HepG2 (cell line): ENCODE results near the gene GFOD1. TPM values are rescaled to one million over a fixed set of nuclear protein-coding genes. Genes with fewer than 3 reads are reported as not detected.

ENCODE experiments used
- GABPA ChIP-seq, 2 experiments: IDR thresholded peaks; 2 replicates each; pipeline ENCODE4 v1.6.1; 2011 to 2016; ENCODE audit warnings: low read depth in 2 of 2, low read length in 1 of 2, missing biosample characterization in 1 of 2, missing genetic modification characterization in 1 of 2
- KDM4B ChIP-seq: sonication (generic); formaldehyde crosslinking; IDR thresholded peaks from 2 replicates; pipeline ENCODE4 v1.4.0; 2020; ENCODE audit warnings: missing genetic modification reagents
- PRDM10 ChIP-seq: sonication (generic); formaldehyde crosslinking; IDR thresholded peaks from 2 replicates; pipeline ENCODE4 v1.4.0; 2020; ENCODE audit warnings: low read depth, missing genetic modification reagents
- polyA plus RNA-seq, 8 experiments: library from polyadenylated mRNA; depleted of rRNA in 3 of 8; stranded (reverse) in 7 of 8; unstranded in 1 of 8; fragments of >200 nt; fragmentation: Illumina TruSeq in 4 of 8; extraction: Trizol in 4 of 8; gene quantifications; 2 replicates each; pipeline versions ENCODE4 v1.2.1 to v1.2.3, GENCODE V29; 2011 to 2016; ENCODE audit warnings: low read depth in 4 of 8, missing spikeins in 1 of 8, mixed read lengths in 1 of 8; ENCODE audit not compliant: insufficient read depth in 1 of 8
- total RNA-seq, 5 experiments: library from RNA; depleted of rRNA; stranded (reverse); fragments of >200 nt; fragmentation: Illumina TruSeq; extraction: Trizol; gene quantifications; 2 replicates each; pipeline ENCODE4 v1.2.3, GENCODE V29; 2016; ENCODE audit warnings: low read depth in 1 of 5
- TF ChIP-seq, protein P1 (sequence below), 2 experiments: sonication (generic) in 1 of 2; formaldehyde crosslinking in 1 of 2; IDR thresholded peaks; 2 replicates each; pipeline versions ENCODE4 v1.5.1 to v1.6.1; 2011 to 2020; ENCODE audit warnings: borderline replicate concordance in 1 of 2, low read depth in 1 of 2, low read length in 1 of 2, mild to moderate bottlenecking in 1 of 2, missing genetic modification reagents in 1 of 2, moderate library complexity in 1 of 2
- TF ChIP-seq, protein P2 (sequence below): sonication (generic); IDR thresholded peaks from 2 replicates; pipeline ENCODE4 v1.6.1; 2016; ENCODE audit warnings: low read depth, borderline replicate concordance

GFOD1 gene
- total and polyA plus RNA-seq, 2 of the 13 experiments (the other 11 are each of a cell fraction or from before 2014, with no cell fraction given): 1.9 to 6.4 TPM

- TF ChIP-seq PRDM10 (CRISPR knock-in tag): no peak
- no peak for TF ChIP-seq KDM4B
- TF ChIP-seq, protein P1, sequence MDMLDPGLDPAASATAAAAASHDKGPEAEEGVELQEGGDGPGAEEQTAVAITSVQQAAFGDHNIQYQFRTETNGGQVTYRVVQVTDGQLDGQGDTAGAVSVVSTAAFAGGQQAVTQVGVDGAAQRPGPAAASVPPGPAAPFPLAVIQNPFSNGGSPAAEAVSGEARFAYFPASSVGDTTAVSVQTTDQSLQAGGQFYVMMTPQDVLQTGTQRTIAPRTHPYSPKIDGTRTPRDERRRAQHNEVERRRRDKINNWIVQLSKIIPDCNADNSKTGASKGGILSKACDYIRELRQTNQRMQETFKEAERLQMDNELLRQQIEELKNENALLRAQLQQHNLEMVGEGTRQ (IDR thresholded peaks at IDR 0.05; ENCODE audit: low read depth, low read length): no peak
- TF ChIP-seq, protein P1 (CRISPR knock-in tag; IDR thresholded peaks at IDR 0.05; ENCODE audit: borderline replicate concordance): no peak
- TF ChIP-seq GABPA (IDR thresholded peaks at IDR 0.05; ENCODE audit: low read depth, low read length): no peak
- no peak for TF ChIP-seq GABPA (CRISPR knock-in tag; IDR thresholded peaks at IDR 0.05; ENCODE audit: low read depth)
- TF ChIP-seq, protein P2, sequence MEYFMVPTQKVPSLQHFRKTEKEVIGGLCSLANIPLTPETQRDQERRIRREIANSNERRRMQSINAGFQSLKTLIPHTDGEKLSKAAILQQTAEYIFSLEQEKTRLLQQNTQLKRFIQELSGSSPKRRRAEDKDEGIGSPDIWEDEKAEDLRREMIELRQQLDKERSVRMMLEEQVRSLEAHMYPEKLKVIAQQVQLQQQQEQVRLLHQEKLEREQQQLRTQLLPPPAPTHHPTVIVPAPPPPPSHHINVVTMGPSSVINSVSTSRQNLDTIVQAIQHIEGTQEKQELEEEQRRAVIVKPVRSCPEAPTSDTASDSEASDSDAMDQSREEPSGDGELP: no peak
- TF ChIP-seq, all 625 proteins: peak for 0
Measured at GRCh38 chr6:13472976-13473767, 14.2 kb downstream of the GFOD1 start (continued).
